Sigmoid colon (tissue), 4 donors: ENCODE data around the gene DYSF.

ENCODE experiments used
- CTCF ChIP-seq, 4 experiments: fragments of 450-650 bp in 3 of 4; fragments of 200-600 bp in 1 of 4; IDR thresholded peaks; one replicate each; pipeline ENCODE4 v1.5.1; 2016 to 2019; ENCODE audit warnings: antibody characterized with exemption in 4 of 4, mild to moderate bottlenecking in 3 of 4, moderate library complexity in 2 of 4
- POLR2A ChIP-seq, 2 donors: fragments of 450-650 bp; IDR thresholded peaks; one replicate each; pipeline ENCODE4 v1.6.1; 2016; ENCODE audit warnings: antibody characterized with exemption in 2 of 2, mild to moderate bottlenecking in 2 of 2, moderate library complexity in 2 of 2
- POLR2AphosphoS5 ChIP-seq, 4 donors: sonication (generic); formaldehyde crosslinking; IDR thresholded peaks; one replicate each; pipeline ENCODE4 v1.6.1; 2017; ENCODE audit warnings: antibody characterized with exemption in 4 of 4

GRCh38 chr2:71613953-71614925 is 160.9 kb downstream of the DYSF start:
- TF ChIP-seq POLR2AphosphoS5 (IDR thresholded peaks at IDR 0.05) (no peak), CTCF (IDR thresholded peaks at IDR 0.05) (no peak), POLR2A (IDR thresholded peaks at IDR 0.05) (no peak)
